ENCODE data around the gene SARDH. TPM values are rescaled to one million over a fixed set of nuclear protein-coding genes. Genes with fewer than 3 reads are reported as not detected.
"Not testable (repeated sequence)": the region's sequence is repeated elsewhere in the genome, so short reads cannot be mapped to it uniquely, and the experiment has no call there.

The SARDH gene
- total and polyA plus RNA-seq, 3 experiments from 2014 or later: 1.3 to 2.0 (median 1.8) TPM

DNA sequence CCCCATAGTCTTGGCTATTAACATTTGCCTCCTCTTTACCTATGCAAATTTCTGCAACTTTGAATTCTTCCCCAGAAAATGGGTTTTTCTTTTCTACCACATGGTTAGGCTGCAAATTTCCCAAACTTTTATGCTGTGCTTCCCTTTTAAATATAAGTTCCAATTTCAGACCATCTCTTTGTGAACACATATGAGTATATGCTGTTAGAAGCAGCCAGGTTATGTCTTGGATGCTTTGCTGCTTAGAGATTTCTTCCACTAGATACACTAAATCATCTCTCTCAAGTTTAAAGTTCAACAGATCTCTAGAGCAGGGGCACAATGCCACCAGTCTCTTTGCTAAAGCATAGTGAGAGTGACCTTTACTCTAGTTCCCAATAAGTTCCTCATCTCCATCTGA, 112.1 kb downstream of the SARDH start:
- H3K4me1 ChIP-seq (ENCODE audit: insufficient read depth, low read length): peaks cover 17% of the 10 kb centered on the region
- H3K36me3 ChIP-seq (ENCODE audit: insufficient read depth, low read length); H3K4me3 Mint-ChIP-seq; H3K9me3 ChIP-seq (ENCODE audit: low read length); H3K4me3 ChIP-seq (ENCODE audit: low read length); H3K27ac ChIP-seq (ENCODE audit: low read depth, low read length); H3K27ac Mint-ChIP-seq; DNase-seq; CTCF ChIA-PET; H3K27me3 ChIP-seq (ENCODE audit: insufficient read depth, low read length, poor library complexity, severe bottlenecking); POLR2A ChIA-PET; H3K27me3 Mint-ChIP-seq: not testable (repeated sequence)
- Mint-ChIP-seq H3K4me1 (peaks cover 7 to 11% (median 11%) of the 10 kb centered on the region in 3 donors), H3K36me3 (peaks cover 0 to 15% (median 0%) of the 10 kb centered on the region in 3 donors), H3K9me3 (peaks cover 6 to 18% (median 13%) of the 10 kb centered on the region in 5 donors)

DNA sequence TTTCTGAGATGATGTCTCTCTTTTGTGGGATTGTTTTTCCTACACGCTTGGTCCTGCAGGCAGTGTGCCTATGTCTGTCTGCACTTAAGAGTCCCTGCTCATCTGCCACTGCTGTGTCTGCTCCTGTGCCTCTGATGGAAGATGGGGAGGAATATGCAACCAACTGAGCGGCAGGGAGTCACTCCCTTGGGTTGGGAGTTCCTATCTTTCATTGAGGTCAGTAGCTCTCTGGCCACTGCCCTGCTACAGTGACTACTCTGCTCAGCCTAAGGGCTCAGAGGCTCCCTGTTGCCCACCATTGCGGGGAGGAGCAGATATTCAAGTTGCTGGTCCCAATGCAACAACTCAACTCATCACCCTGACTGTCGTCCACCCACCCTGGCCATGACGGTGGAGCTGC, 115.6 kb downstream of the SARDH start:
- H3K4me3 ChIP-seq (ENCODE audit: low read length): no peak overlapping the region
- ChIA-PET POLR2A (no interaction called here), CTCF (no interaction called here)
- peak overlapping the region in 1 of 8 donors; percentile 15 for H3K27ac Mint-ChIP-seq
- peaks cover 40% of the 10 kb centered on the region for H3K4me1 ChIP-seq (ENCODE audit: insufficient read depth, low read length)
- no peaks in the 10 kb centered on the region for H3K9me3 ChIP-seq (ENCODE audit: low read length)
- peak overlapping the region in 1 of 7 donors; percentile 10 for H3K4me3 Mint-ChIP-seq
- no peak overlapping the region for H3K27ac ChIP-seq (ENCODE audit: low read depth, low read length)
- peaks cover 21 to 34% (median 33%) of the 10 kb centered on the region in 3 donors for H3K4me1 Mint-ChIP-seq
- H3K9me3 Mint-ChIP-seq: peaks cover 6 to 18% (median 13%) of the 10 kb centered on the region in 5 donors
- no peaks in the 10 kb centered on the region for H3K36me3 ChIP-seq (ENCODE audit: insufficient read depth, low read length)
- H3K27me3 ChIP-seq (ENCODE audit: insufficient read depth, low read length, poor library complexity, severe bottlenecking): no peaks in the 10 kb centered on the region
- peaks cover 0 to 15% (median 0%) of the 10 kb centered on the region in 3 donors for H3K36me3 Mint-ChIP-seq
- no peak for DNase-seq
- H3K27me3 Mint-ChIP-seq: peaks cover 5 to 8% of the 10 kb centered on the region in 2 donors

DNA sequence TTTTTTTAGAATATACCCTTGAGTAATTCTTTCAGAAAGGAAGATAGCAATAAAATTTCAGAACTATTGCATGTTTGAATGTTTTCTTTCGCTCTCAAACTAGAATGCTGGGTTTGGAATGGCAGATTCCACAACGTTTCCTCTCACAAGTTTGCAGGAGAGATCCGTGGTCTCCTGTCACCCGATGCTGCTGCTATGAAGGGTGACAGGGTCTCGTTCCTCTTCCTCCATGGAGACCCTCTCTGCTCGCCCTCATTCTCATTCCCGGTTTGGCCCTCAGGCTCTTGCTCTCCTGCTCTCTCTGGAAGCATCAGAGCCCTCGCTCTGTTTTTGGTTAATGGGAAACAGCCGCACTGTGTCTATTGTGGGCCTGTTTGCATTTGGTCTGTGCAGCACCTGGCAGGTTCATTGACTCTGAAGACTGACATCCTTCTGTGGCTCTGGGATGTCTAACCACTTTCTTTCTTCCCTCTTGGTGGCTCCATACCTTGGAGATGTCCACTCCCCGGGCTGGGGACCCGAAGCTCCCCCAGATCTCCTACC, 116.4 kb downstream of the SARDH start:
- peaks cover 5 to 8% of the 10 kb centered on the region in 2 donors for H3K27me3 Mint-ChIP-seq
- peak overlapping the region in 2 of 7 donors; percentile 2 to 57 for H3K4me3 Mint-ChIP-seq
- DNase-seq: no peak
- H3K36me3 ChIP-seq (ENCODE audit: insufficient read depth, low read length): no peaks in the 10 kb centered on the region
- H3K9me3 Mint-ChIP-seq: peaks cover 6 to 17% (median 13%) of the 10 kb centered on the region in 5 donors
- H3K4me1 ChIP-seq (ENCODE audit: insufficient read depth, low read length): peaks cover 40% of the 10 kb centered on the region
- no peaks in the 10 kb centered on the region for H3K27me3 ChIP-seq (ENCODE audit: insufficient read depth, low read length, poor library complexity, severe bottlenecking)
- ChIA-PET POLR2A (no interaction called here), CTCF (no interaction called here)
- peaks cover 0 to 15% (median 0%) of the 10 kb centered on the region in 3 donors for H3K36me3 Mint-ChIP-seq
- peaks cover 21 to 34% (median 33%) of the 10 kb centered on the region in 3 donors for H3K4me1 Mint-ChIP-seq
- peak overlapping the region in 1 of 8 donors; percentile 65 for H3K27ac Mint-ChIP-seq
- no peak overlapping the region for H3K4me3 ChIP-seq (ENCODE audit: low read length)
- no peaks in the 10 kb centered on the region for H3K9me3 ChIP-seq (ENCODE audit: low read length)
- H3K27ac ChIP-seq (ENCODE audit: low read depth, low read length): no peak overlapping the region

DNA sequence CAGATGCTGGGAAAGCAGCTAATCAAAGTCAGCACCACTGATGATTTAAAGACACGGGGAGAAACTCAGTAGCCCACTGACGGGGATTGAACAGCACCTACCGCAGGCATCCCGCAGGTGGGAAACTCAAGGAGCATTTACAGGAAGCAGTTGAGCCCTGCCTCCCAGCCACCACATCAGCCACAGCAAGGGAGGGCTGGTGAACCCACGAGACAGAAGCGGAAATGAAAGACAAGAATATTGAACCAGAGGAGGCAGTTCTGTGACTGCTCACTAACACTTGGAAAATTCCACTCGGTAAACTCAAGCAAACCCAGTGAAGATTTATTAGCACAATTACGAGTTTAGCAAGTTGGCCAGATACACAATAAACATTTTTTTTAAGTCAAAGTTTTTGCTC, 118.4 kb downstream of the SARDH start:
- peaks cover 21 to 34% (median 33%) of the 10 kb centered on the region in 3 donors for H3K4me1 Mint-ChIP-seq
- peaks cover 40% of the 10 kb centered on the region for H3K4me1 ChIP-seq (ENCODE audit: insufficient read depth, low read length)
- H3K27ac ChIP-seq (ENCODE audit: low read depth, low read length): no peak overlapping the region
- H3K4me3 ChIP-seq (ENCODE audit: low read length): peak overlapping the region; percentile 37
- CTCF ChIA-PET: no interaction called here
- H3K4me3 Mint-ChIP-seq: peak overlapping the region in 6 of 7 donors; percentile 18 to 75 (median 47)
- peaks cover 3 to 5% of the 10 kb centered on the region in 2 donors for H3K27me3 Mint-ChIP-seq
- H3K9me3 ChIP-seq (ENCODE audit: low read length): no peaks in the 10 kb centered on the region
- H3K9me3 Mint-ChIP-seq: peaks cover 0 to 5% (median 2%) of the 10 kb centered on the region in 5 donors
- no peaks in the 10 kb centered on the region for H3K27me3 ChIP-seq (ENCODE audit: insufficient read depth, low read length, poor library complexity, severe bottlenecking)
- peaks cover 0 to 4% (median 0%) of the 10 kb centered on the region in 3 donors for H3K36me3 Mint-ChIP-seq
- POLR2A ChIA-PET: no interaction called here
- no peaks in the 10 kb centered on the region for H3K36me3 ChIP-seq (ENCODE audit: insufficient read depth, low read length)
- peak overlapping the region in 3 of 8 donors; percentile 0 to 24 (median 20) for H3K27ac Mint-ChIP-seq
- DNase-seq: peak; percentile 16 to 71 (median 52)

DNA sequence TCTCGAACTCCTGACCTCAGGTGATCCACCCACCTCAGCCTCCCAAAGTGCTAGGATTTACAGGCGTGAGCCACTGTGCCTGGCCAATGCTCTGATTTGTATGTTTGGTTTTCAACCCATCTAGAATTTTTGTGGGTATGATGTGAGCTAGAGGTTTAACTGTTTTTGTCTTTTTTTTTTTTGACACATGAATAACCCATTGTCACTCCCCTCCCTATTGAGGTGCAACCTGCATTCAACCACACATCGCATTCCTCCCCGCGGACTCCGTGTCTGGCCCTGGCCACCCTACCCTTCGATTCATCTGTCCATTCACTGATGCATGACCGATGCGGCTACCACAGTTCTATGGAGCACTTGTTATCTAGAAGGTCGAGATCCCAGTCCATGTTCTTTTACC, 119.4 kb downstream of the SARDH start:
- no peaks in the 10 kb centered on the region for H3K9me3 ChIP-seq (ENCODE audit: low read length)
- H3K9me3 Mint-ChIP-seq: no peaks in the 10 kb centered on the region
- H3K36me3 ChIP-seq (ENCODE audit: insufficient read depth, low read length): no peaks in the 10 kb centered on the region
- DNase-seq: no peak
- POLR2A ChIA-PET: no interaction called here
- H3K4me1 ChIP-seq (ENCODE audit: insufficient read depth, low read length): peaks cover 40% of the 10 kb centered on the region
- CTCF ChIA-PET: no interaction called here
- no peak overlapping the region for H3K4me3 Mint-ChIP-seq
- H3K27ac Mint-ChIP-seq: peak overlapping the region in 1 of 8 donors; percentile 68
- H3K27me3 ChIP-seq (ENCODE audit: insufficient read depth, low read length, poor library complexity, severe bottlenecking): no peaks in the 10 kb centered on the region
- H3K27ac ChIP-seq (ENCODE audit: low read depth, low read length): no peak overlapping the region
- peaks cover 21 to 34% (median 33%) of the 10 kb centered on the region in 3 donors for H3K4me1 Mint-ChIP-seq
- H3K36me3 Mint-ChIP-seq: no peaks in the 10 kb centered on the region
- H3K4me3 ChIP-seq (ENCODE audit: low read length): no peak overlapping the region
- peaks cover 0 to 5% of the 10 kb centered on the region in 2 donors for H3K27me3 Mint-ChIP-seq

DNA sequence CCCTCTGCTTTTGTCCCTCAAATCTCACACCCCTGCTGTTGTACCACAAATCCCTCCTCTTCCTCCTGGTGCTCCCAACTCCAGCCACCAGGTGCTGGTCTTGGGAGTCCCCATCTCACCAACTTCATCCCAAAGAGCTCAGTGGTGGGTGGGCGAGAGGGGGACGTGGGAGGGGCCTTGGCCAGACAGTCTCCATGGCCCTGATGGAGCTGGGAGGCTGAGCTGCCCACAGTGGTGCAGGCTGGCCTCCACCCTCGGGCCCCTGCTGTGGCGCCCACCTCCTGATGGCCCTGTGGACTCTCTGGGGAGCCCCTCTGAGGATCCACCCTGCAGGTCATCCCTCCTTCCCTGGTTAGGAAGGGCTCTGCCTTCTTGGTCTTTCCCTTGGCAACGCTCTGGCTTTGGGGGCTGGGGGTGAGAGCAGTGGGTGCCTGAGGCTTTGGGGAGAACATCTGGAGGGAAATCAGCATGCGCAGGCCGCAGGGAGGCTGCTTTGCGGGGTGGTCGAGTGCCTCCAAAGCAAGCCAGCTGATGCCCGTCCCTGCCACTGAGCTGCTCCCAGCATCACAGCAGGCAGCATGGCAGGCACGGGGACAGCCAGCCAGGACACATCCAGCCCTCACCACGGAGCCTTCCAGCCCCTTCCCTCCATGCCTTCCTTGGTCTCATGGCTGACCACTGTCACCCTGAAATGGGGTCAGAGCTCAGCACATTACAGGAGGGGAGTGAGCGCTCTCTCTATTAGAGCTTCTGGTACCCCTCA, 121.3 kb downstream of the SARDH start:
- POLR2A ChIA-PET: no interaction called here
- H3K27ac ChIP-seq (ENCODE audit: low read depth, low read length): no peak overlapping the region
- no peaks in the 10 kb centered on the region for H3K36me3 Mint-ChIP-seq

DNA sequence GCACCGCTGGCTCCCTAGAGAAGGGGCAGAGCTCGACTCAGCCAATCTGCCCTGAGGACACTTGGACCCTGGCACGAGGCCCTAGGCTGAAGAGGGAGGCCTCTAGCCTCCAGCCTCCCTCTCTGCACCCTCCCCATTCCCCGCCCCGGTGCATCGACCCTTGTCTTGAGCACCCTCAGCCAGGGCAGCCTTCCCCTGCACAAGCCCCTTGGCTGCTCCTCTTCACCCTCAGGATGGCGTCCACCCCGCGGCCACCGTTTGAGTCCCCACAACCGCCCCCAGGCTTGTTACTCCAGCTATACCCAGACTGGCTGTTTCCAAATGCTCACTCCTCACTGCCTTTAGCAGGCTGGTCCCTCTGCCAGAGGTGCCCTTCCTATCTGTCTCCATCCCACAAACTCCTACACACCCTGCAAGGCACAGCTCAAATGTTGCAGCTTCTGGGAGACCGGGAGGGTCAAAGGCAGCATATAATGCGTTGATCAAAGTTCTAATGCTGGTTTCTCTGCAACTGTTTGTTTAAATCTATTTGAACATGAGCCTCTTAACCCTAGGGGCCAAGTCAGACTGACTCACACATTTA, 122.5 kb downstream of the SARDH start:
- ChIA-PET POLR2A (no interaction called here), CTCF (no interaction called here)
- no peaks in the 10 kb centered on the region for H3K9me3 ChIP-seq (ENCODE audit: low read length)
- no peaks in the 10 kb centered on the region for H3K36me3 Mint-ChIP-seq
- DNase-seq: no peak
- H3K36me3 ChIP-seq (ENCODE audit: insufficient read depth, low read length): no peaks in the 10 kb centered on the region
- no peaks in the 10 kb centered on the region for H3K9me3 Mint-ChIP-seq
- no peak overlapping the region for H3K4me3 ChIP-seq (ENCODE audit: low read length)
- H3K4me3 Mint-ChIP-seq: no peak overlapping the region
- H3K27ac Mint-ChIP-seq: no peak overlapping the region
- H3K27me3 Mint-ChIP-seq: peaks cover 10 to 19% of the 10 kb centered on the region in 2 donors
- no peaks in the 10 kb centered on the region for H3K27me3 ChIP-seq (ENCODE audit: insufficient read depth, low read length, poor library complexity, severe bottlenecking)
- no peak overlapping the region for H3K27ac ChIP-seq (ENCODE audit: low read depth, low read length)
- peaks cover 19% of the 10 kb centered on the region for H3K4me1 ChIP-seq (ENCODE audit: insufficient read depth, low read length)
- H3K4me1 Mint-ChIP-seq: peaks cover 12 to 20% (median 19%) of the 10 kb centered on the region in 3 donors

More for the DNA sequence above, 121.3 kb downstream of the SARDH start:
- DNase-seq: no peak
- H3K4me1 ChIP-seq (ENCODE audit: insufficient read depth, low read length): peaks cover 27% of the 10 kb centered on the region
- no peak overlapping the region for H3K4me3 ChIP-seq (ENCODE audit: low read length)
- peaks cover 16 to 28% (median 28%) of the 10 kb centered on the region in 3 donors for H3K4me1 Mint-ChIP-seq
- no peaks in the 10 kb centered on the region for H3K9me3 ChIP-seq (ENCODE audit: low read length)
- no peak overlapping the region for H3K27ac Mint-ChIP-seq
- no peaks in the 10 kb centered on the region for H3K36me3 ChIP-seq (ENCODE audit: insufficient read depth, low read length)
- no peaks in the 10 kb centered on the region for H3K9me3 Mint-ChIP-seq
- H3K27me3 Mint-ChIP-seq: peaks cover 5 to 8% of the 10 kb centered on the region in 2 donors
- no peak overlapping the region for H3K4me3 Mint-ChIP-seq
- no peaks in the 10 kb centered on the region for H3K27me3 ChIP-seq (ENCODE audit: insufficient read depth, low read length, poor library complexity, severe bottlenecking)
- CTCF ChIA-PET: no interaction called here

DNA sequence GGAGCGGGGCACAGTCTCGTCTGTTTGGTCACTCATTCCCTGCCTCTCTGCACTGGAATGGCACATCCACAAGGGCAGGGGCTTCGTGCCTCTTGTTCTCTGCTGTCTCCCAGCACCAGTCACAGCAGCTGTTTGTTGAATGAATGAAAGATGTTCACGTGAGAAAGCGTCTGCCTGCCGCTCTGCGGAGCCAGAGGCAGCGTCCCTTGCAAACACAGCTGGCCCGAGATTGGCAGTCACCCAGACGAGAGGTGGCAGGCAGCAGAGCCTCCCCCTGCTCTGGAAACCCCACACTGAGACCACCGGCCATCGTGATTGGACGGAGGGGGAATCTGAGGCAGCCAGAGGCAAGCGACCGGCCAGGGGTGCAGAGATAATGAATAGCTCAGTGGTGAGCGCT, 123.0 kb downstream of the SARDH start:
- Mint-ChIP-seq H3K4me1 (peaks cover 9 to 16% (median 16%) of the 10 kb centered on the region in 3 donors), H3K4me3 (no peak overlapping the region), H3K36me3 (no peaks in the 10 kb centered on the region), H3K9me3 (no peaks in the 10 kb centered on the region), H3K27me3 (peaks cover 12 to 24% of the 10 kb centered on the region in 2 donors), H3K27ac (no peak overlapping the region)
- Histone ChIP-seq H3K9me3 (ENCODE audit: low read length) (no peaks in the 10 kb centered on the region), H3K27ac (ENCODE audit: low read depth, low read length) (no peak overlapping the region), H3K4me3 (ENCODE audit: low read length) (no peak overlapping the region), H3K27me3 (ENCODE audit: insufficient read depth, low read length, poor library complexity, severe bottlenecking) (no peaks in the 10 kb centered on the region), H3K4me1 (ENCODE audit: insufficient read depth, low read length) (peaks cover 14% of the 10 kb centered on the region), H3K36me3 (ENCODE audit: insufficient read depth, low read length) (no peaks in the 10 kb centered on the region)
- POLR2A ChIA-PET: no interaction called here
- no peak for DNase-seq
- CTCF ChIA-PET: no interaction called here
